ENCODE measurements around the gene CYP26C1. TPM values are rescaled to one million over a fixed set of nuclear protein-coding genes. Genes with fewer than 3 reads are reported as not detected.

The CYP26C1 gene
- total and polyA plus RNA-seq, 9 donors: 0.09 to 0.12 TPM; not detected in 7

DNA sequence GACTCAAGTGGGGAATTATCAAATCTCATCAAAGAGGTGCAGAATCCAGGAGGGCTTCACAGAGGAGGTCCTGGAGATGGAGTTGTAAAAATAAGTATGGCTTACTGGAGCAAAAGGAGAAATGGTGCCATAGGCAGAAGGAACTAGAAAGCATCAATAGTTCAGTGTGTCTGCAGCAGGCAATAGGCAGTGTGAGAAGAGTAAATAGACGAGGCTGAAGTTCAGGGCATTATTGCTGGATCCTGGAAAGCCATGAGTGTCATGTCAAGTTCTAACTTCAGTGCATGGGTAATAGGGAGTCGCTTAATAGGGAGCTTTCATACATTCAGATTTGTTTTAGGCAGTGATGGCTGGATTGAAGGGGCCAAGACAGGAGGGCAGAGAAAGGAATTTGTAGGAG is 52.4 kb downstream of the CYP26C1 start:
- 63% methylated on average over 2 of the region's 2 CpGs for WGBS (ENCODE audit: insufficient coverage)
- no peak for DNase-seq

GRCh38 chr10:93115661-93116383 is 55.2 kb downstream of the CYP26C1 start:
- Histone ChIP-seq H3K27me3 (ENCODE audit: control insufficient read depth, insufficient read depth, low read length) (peaks cover 5% of the 10 kb centered on the region), H3K4me3 (ENCODE audit: low read length) (no peak overlapping the region), H3K27ac (ENCODE audit: low read length) (no peak overlapping the region), H3K4me1 (ENCODE audit: control insufficient read depth, insufficient read depth, low read length) (no peaks in the 10 kb centered on the region), H3K9me3 (replicated peaks; ENCODE audit: control insufficient read depth, low read depth, low read length) (no peaks in the 10 kb centered on the region), H3K36me3 (ENCODE audit: control insufficient read depth, insufficient read depth, low read length) (no peaks in the 10 kb centered on the region)
- WGBS (ENCODE audit: insufficient coverage): no CpG with 5 or more reads among the region's 4 CpGs
- DNase-seq: peak; percentile 61

More for the DNA sequence above, 52.4 kb downstream of the CYP26C1 start:
- Histone ChIP-seq H3K27me3 (ENCODE audit: control insufficient read depth, insufficient read depth, low read length) (peaks cover 5% of the 10 kb centered on the region), H3K4me3 (ENCODE audit: low read length) (no peak overlapping the region), H3K9me3 (replicated peaks; ENCODE audit: control insufficient read depth, low read depth, low read length) (no peaks in the 10 kb centered on the region), H3K36me3 (ENCODE audit: control insufficient read depth, insufficient read depth, low read length) (no peaks in the 10 kb centered on the region), H3K27ac (ENCODE audit: low read length) (no peak overlapping the region), H3K4me1 (ENCODE audit: control insufficient read depth, insufficient read depth, low read length) (no peaks in the 10 kb centered on the region)

Other genes with a start within 250 kb of the CYP26C1 start
- 45.8 TPM for gene EXOC6, start 212.3 kb upstream of the CYP26C1 start, total RNA-seq
- gene EXOC6, start 212.3 kb upstream of the CYP26C1 start, polyA plus RNA-seq (ENCODE audit: insufficient read depth in 1 of 8, insufficient read length in 8 of 8, low replicate concordance in 1 of 8): 10 to 100 TPM; 23.3 to 42.2 (median 33.4) TPM
- gene CYP26A1, start 13.1 kb downstream of the CYP26C1 start, total RNA-seq: 1.8 TPM
- gene CYP26A1, start 13.1 kb downstream of the CYP26C1 start, polyA plus RNA-seq (ENCODE audit: insufficient read depth in 1 of 8, insufficient read length in 8 of 8, low replicate concordance in 1 of 8): 1 to 10 TPM in 2 of 8 donors, under 1 TPM in 5, not detected in 1; 0.23 to 1.7 (median 0.75) TPM

Measured in muscle of leg (tissue), 11 donors.